HEK293T (cell line): ENCODE measurements around the gene WASF3.

Experiments used
- CTCF ChIA-PET: fragments of 350-600 bp; formaldehyde crosslinking; extraction: SDS; loops from one replicate; lab custom pipeline; 2021; ENCODE audit warnings: antibody characterized with exemption, inconsistent platforms; lab: Yijun Ruan, JAX
- POLR2A ChIA-PET: fragments of 350-600 bp; formaldehyde crosslinking; extraction: SDS; loops from one replicate; lab custom pipeline; 2020; ENCODE audit warnings: antibody characterized with exemption, inconsistent platforms; lab: Yijun Ruan, JAX
- DNase-seq: peaks from one replicate; pipeline ENCODE4 v3.0.0; 2012; ENCODE audit warnings: mixed read lengths; ENCODE audit errors: extremely low spot score
- ARNT ChIP-seq: fragments of 450-650 bp; IDR thresholded peaks from 2 replicates; pipeline ENCODE4 v1.6.1; 2017; ENCODE audit warnings: mild to moderate bottlenecking
- BHLHE40 ChIP-seq: fragments of 450-650 bp; IDR thresholded peaks from 2 replicates; pipeline ENCODE4 v1.6.1; 2016; ENCODE audit warnings: mild to moderate bottlenecking, moderate library complexity, borderline replicate concordance
- CTBP1 ChIP-seq: fragments of 450-650 bp; IDR thresholded peaks from 2 replicates; pipeline ENCODE4 v1.6.1; 2016; ENCODE audit warnings: borderline replicate concordance
- ELF4 ChIP-seq: fragments of 450-650 bp; IDR thresholded peaks from 2 replicates; pipeline ENCODE4 v1.6.1; 2017; ENCODE audit warnings: antibody characterized with exemption
- FOXA1 ChIP-seq: fragments of 450-650 bp; IDR thresholded peaks from 2 replicates; pipeline ENCODE4 v1.6.1; 2016; ENCODE audit warnings: mild to moderate bottlenecking
- FOXK2 ChIP-seq: fragments of 450-650 bp; IDR thresholded peaks from 2 replicates; pipeline ENCODE4 v1.6.1; 2016; ENCODE audit warnings: mild to moderate bottlenecking
- FOXM1 ChIP-seq: fragments of 450-650 bp; IDR thresholded peaks from 2 replicates; pipeline ENCODE4 v1.6.1; 2017; ENCODE audit warnings: mild to moderate bottlenecking, borderline replicate concordance
- HDGF ChIP-seq: fragments of 450-650 bp; IDR thresholded peaks from 2 replicates; pipeline ENCODE4 v1.6.1; 2017; ENCODE audit warnings: antibody characterized with exemption, borderline replicate concordance
- L3MBTL2 ChIP-seq: fragments of 450-650 bp; conservative IDR thresholded peaks from 2 replicates; pipeline ENCODE4 v1.6.1; 2016; ENCODE audit warnings: mild to moderate bottlenecking
- LEF1 ChIP-seq: fragments of 450-650 bp; IDR thresholded peaks from 2 replicates; pipeline ENCODE4 v1.6.1; 2017; ENCODE audit warnings: mild to moderate bottlenecking, borderline replicate concordance
- NFRKB ChIP-seq: fragments of 450-650 bp; IDR thresholded peaks from 2 replicates; pipeline ENCODE4 v1.6.1; 2016; ENCODE audit warnings: mild to moderate bottlenecking, moderate library complexity
- SP1 ChIP-seq: fragments of 450-650 bp; IDR thresholded peaks from 2 replicates; pipeline ENCODE4 v1.6.1; 2017
- SUZ12 ChIP-seq: fragments of 450-650 bp; IDR thresholded peaks from 2 replicates; pipeline ENCODE4 v1.6.1; 2016; ENCODE audit warnings: mild to moderate bottlenecking
- TARDBP ChIP-seq: fragments of 450-650 bp; IDR thresholded peaks from 2 replicates; pipeline ENCODE4 v1.6.1; 2016
- ZNF384 ChIP-seq: fragments of 450-650 bp; IDR thresholded peaks from 2 replicates; pipeline ENCODE4 v1.6.1; 2016
- TF ChIP-seq, protein P1 (sequence below): fragments of 450-650 bp; IDR thresholded peaks from 2 replicates; pipeline ENCODE4 v1.6.1; 2016

Gene WASF3

DNA sequence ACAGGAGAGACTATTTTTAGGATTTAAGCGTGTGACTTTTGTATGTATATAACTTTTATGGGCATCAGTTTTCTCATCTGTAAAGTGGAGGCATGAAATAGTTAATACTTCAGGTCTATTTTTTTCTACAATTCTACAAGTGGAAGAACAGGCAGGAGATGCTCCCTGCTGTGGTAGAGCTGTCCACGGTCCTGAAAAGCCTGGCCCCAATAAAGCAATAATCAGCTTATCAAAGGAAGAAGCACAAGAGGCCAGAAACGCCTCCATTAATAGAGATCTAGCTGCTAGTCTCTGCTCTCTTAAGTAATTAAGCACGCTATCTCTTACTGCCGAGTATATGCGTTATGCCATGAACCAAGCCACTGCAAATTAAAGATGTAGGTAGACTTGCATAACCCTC, 28.0 kb upstream of the WASF3 start:
- TF ChIP-seq FOXK2 (no peak), ZNF384 (no peak), NFRKB (no peak), FOXA1 (no peak), ARNT (no peak), CTBP1 (no peak), SUZ12 (no peak)
- ChIA-PET CTCF (no interaction called here), POLR2A (interaction anchor here (0.8 kb wide), 1 partner anchor 78 kb away, joined by 3 read pairs; no protein-coding TSS in a partner anchor)
- DNase-seq: peak; percentile 44

DNA sequence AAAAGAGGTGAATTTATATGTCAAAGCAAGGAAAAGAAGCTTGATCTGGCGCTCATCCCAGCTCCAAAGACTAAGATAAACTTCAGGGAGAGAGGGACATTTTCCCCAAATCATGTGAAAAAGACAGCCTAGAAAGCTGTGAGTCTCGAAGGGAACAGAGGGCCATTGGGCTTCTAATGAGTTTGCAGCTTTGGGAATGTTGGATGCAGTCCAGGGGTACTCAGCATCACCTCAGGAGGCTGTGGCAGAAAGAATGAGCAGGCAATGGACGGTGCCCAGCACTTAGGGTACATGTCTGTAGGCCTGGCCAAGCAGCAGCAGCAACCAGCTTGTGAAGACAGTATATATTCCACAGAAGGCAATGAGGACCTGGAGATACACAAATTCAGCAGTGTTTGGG, 25.7 kb upstream of the WASF3 start:
- CTCF ChIA-PET: no interaction called here
- POLR2A ChIA-PET: no interaction called here
- no peak for DNase-seq
- TF ChIP-seq SUZ12 (no peak), TARDBP (no peak), FOXA1 (no peak), BHLHE40 (no peak), CTBP1 (no peak), LEF1 (no peak), FOXK2 (no peak), NFRKB (no peak)
- TF ChIP-seq, protein P1, sequence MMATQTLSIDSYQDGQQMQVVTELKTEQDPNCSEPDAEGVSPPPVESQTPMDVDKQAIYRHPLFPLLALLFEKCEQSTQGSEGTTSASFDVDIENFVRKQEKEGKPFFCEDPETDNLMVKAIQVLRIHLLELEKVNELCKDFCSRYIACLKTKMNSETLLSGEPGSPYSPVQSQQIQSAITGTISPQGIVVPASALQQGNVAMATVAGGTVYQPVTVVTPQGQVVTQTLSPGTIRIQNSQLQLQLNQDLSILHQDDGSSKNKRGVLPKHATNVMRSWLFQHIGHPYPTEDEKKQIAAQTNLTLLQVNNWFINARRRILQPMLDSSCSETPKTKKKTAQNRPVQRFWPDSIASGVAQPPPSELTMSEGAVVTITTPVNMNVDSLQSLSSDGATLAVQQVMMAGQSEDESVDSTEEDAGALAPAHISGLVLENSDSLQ: no peak

DNA sequence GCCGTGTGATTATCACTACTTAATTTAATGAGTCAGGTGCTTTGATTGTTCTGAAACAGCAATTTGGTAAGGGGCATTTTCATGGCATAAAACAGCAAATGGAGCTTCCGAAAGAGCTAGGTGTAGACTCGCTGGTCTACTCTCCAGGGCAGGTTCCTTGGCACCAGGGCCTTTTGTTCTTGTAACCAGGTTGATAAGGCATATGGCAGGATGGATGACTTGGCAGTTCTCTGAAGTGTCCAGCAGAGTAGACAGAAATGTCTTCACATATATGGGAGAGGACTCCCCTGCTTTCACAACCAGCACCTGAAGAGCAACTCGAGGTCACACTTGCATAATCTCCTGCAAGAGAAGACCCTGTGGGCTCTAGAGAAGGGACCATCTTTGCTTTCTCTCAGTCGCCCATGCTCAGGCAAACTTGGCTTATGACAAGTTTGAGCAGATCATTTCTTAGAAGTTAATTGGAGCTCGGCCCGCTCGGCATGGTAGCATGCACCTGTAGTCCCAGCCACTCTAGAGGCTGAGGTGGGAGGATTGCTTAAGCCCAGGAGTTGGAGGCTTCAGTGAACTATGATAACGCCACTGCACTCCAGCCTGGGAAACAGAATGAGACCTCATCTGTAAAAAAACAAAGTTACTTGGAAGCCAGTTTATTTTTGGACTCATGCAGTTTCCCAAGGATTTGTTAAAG, 23.3 kb upstream of the WASF3 start:
- no peak for DNase-seq
- ChIA-PET POLR2A (no interaction called here), CTCF (no interaction called here)
- no peak for TF ChIP-seq TARDBP
- no peak for TF ChIP-seq SP1
- no peak for TF ChIP-seq ELF4
- TF ChIP-seq, protein P1: no peak
- TF ChIP-seq LEF1: no peak
- no peak for TF ChIP-seq HDGF

DNA sequence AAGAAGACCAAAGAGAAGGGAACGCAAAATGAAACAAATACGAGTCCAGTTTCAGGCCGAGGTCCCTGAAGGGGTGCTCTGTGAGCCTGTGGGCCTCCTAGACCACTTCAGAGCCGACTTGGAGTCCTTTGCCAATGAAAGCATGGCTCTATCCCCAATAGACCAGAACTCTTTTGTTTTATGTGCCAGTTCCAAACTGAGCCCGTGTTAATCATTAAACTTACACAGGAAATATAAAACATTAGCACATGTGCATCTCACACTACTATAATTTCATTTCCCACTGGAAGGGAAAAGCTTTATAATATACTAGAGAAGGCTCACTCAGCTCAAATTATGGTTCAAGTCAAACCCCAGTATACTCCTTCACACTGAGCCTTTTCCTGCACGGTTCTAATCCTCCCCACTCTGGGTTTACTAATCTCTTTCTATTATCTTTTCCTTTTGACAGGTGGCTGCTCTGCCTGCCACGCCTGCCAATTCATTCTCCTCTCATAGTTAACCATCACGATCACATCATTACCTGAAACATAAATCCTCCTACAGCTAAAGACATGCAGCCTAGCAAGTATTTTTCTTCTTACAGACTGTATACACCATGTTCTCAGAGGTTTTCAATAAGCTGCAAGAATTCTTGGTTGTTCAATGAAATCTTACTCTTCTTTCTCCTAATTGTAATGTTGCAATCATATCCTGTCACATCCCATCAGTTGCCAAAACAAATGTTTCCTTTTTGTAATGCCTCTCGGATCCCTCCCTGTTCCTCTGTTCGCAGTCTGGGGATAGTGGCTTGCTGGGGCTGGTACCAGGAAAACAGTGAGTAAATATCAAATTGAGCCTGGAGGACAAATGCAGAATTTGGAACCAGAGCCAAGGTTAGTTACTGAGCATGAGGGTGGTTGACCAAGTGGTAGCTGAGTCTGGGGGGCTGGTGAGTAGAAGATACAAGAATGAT, 18.8 kb upstream of the WASF3 start:
- TF ChIP-seq L3MBTL2: no peak
- TF ChIP-seq NFRKB: no peak
- TF ChIP-seq ARNT: no peak
- no peak for TF ChIP-seq ZNF384
- TF ChIP-seq ELF4: no peak
- no peak for TF ChIP-seq HDGF
- no peak for TF ChIP-seq CTBP1
- ChIA-PET CTCF (no interaction called here), POLR2A (no interaction called here)
- DNase-seq: no peak

DNA sequence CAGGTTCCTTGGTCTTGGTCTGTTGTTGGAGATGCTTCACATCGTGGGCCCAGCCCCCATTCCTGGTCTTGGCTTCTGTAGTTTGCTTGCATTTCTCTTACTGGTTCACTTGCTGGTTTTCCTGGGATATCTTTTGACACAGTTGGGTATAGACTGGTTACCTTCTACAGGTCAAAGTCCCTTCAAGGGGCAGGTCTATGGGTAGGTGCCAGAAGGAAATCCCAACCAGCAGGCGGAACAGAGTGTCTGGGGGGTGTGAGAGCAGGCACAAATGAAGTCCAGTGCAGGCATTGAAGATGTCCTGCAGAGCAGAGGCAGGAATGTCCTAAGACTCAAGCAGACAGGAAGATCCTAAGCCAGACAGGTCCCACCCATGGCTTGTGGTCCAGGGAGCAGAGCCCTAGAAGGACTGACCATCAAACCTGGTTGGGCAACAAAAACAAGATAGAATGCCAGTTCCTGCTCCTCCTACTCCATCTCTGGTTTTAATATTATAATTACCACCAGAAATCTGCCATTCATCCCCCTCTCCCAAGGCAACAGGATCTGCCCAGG, 17.7 kb upstream of the WASF3 start:
- CTCF ChIA-PET: no interaction called here
- DNase-seq: no peak
- TF ChIP-seq CTBP1: no peak
- TF ChIP-seq, protein P1: no peak
- no peak for TF ChIP-seq ARNT
- TF ChIP-seq L3MBTL2: no peak
- no peak for TF ChIP-seq ELF4
- TF ChIP-seq TARDBP: no peak
- POLR2A ChIA-PET: no interaction called here

DNA sequence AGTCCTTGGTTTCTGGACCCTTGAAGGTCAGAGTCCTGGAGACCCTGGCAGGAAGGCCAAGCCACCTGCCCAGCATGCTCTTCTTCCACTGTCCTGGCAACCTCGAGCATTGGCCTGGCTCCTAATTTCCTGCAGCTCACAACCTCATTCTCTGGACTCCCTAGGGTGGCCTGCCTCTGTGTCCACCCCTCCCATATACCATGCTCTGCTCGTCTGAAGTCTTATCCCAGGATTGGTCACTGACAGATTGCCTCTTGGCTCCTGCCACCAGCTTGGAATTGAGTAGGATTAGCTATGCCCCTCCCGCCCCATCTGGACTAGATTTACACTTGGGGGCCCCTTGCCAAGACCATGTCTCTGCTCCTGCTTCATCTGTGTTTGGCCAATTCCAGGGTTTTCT, 17.1 kb upstream of the WASF3 start:
- CTCF ChIA-PET: no interaction called here
- POLR2A ChIA-PET: no interaction called here

More for the DNA sequence above, 17.1 kb upstream of the WASF3 start:
- no peak for TF ChIP-seq FOXM1
- no peak for TF ChIP-seq SP1
- no peak for TF ChIP-seq L3MBTL2
- TF ChIP-seq BHLHE40: no peak
- TF ChIP-seq TARDBP: no peak
- no peak for TF ChIP-seq SUZ12
- no peak for TF ChIP-seq CTBP1
- TF ChIP-seq HDGF: no peak
- no peak for TF ChIP-seq ZNF384
- TF ChIP-seq, protein P1: no peak
- TF ChIP-seq FOXA1: no peak
- no peak for TF ChIP-seq ARNT
- DNase-seq: no peak
